ENCODE results near the gene MAP3K20. TPM values are rescaled to one million over a fixed set of nuclear protein-coding genes. Genes with fewer than 3 reads are reported as not detected.
"Not testable (repeated sequence)": the region's sequence is repeated elsewhere in the genome, so short reads cannot be mapped to it uniquely, and the experiment has no call there.

MAP3K20 gene
- total RNA-seq: 10 to 100 TPM in 1 of 2 donors, 1 to 10 TPM in 1; 6.7 to 30.3 TPM
- long read RNA-seq, full-length matches to known transcripts: 5 of 11 reads
- long read RNA-seq, partial matches to known transcripts: 2 of 11 reads
- long read RNA-seq, other reads (novel, unspliced or antisense): 4 of 11 reads

DNA sequence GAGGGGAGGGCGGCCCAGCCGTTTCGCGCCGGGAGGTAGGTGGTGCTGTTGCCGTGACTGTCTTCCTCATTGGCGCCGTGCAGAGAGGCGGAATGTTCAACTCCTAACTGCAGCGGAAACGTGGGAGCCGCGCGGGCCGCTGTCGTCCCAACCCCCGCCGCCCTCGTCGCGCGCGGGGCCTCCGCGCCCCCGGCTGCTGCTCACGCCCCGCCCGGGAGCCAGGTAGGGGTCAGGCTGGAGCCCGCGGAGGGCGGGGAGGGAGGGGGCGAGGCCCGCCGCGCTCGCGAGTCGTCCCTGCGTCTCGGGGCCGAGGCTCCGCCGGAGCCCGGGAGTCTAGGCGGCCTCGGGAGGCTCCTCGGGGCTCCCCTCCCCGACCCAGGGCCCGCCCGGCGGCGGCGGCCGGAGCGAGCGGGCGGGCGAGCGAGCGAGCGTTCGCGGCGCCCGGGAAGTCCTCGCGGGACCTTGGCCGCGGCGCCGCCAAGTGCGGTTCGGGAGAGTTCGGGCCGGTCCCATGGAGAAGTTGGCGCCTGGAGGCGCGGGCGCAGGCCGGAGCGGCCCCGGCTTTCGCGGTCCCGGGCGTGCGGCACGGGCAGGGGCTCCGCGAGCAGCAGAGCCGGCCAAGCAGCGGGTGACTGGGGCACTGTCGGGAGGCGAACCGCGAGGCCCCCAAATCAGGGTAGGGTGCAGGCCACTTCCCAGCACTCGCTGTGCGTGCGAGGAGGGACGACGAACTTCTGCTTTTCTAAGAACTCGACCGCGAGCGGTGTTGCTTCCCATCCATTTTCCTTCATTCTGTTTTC lies at the start of gene MAP3K20:
TSS of gene MAP3K20 (plus strand) at position 66 of the 800 bp plus-strand sequence. CDS start 15,186 bp downstream, outside the sequence.
- intact Hi-C loops (cut with DNase I, micrococcal nuclease): no loop called here

DNA sequence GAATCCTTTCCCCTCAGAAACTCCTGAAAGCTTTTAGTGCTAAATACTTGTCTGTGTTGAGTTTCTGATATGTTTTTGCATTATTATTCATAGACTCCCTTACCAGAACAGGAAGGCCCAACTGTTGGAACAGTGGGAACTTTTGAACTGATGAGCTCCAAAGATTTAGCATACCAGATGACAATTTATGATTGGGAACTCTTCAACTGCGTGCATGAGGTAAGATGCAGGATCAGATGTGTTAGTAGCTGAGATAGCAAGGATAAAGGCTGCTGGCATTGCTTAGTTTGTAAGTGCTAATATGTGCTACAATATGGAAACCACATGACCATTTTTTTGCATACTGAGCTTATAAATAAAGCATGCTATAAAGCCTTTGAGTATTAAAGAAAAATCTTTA lies 49.2 kb upstream of the MAP3K20 start:
- no peak for DNase-seq
- no peak for ATAC-seq
- intact Hi-C loops (cut with DNase I, micrococcal nuclease): loop anchor here (5.0 kb wide), 1 partner anchor 186 kb away; no protein-coding TSS in a partner anchor

More for the DNA sequence above, at the start of gene MAP3K20:
- DNase-seq (peak; percentile 75), ATAC-seq (peak; percentile 88)

DNA sequence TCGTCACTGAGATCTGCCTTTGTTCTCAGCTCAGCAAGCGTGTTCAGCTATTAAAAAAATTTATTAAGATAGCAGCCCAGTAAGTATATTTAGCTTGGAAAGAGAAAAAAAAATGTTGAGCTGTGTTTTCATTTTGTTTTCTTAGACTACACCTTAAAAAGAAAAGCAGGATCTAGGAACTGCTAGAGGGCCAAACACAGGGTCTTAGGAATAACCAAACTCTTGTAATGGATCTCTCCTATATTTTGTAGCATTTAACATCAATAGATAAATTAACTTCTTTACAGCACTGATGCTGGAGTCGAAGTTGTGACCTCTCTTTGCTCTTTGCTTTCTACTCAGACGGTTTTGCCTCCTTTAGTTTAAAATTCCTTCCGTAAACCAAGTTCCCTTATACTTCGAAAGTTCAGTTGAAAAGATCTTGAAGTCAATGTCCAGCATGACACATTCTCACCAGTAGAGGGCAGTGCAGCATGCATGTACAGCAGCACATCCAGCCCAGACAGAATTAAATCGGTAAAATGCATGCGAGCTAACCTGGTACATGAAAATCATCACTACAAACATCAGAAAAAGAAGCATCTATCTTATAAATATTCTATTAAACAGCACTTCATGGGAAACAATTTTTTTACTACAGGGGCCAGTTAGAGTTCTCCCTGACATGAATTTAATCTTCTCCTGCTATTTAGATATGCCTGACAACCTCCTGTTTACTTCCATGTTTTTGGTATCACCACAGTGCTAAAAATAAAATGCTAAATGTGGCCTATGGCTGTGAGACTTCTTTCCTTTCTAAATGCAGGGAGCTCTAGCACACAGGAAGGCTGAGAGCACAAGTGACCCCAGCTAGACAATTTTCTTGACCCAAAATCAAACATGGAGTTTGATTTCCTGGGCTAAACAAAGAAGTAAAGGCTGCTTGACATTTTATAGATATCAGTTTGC lies 48.2 kb upstream of the MAP3K20 start:
- DNase-seq (peak; percentile 69 to 89), ATAC-seq (peak; percentile 74)
- intact Hi-C loops (cut with DNase I, micrococcal nuclease): loop anchor here (5.0 kb wide), 1 partner anchor 185 kb away; no protein-coding TSS in a partner anchor

DNA sequence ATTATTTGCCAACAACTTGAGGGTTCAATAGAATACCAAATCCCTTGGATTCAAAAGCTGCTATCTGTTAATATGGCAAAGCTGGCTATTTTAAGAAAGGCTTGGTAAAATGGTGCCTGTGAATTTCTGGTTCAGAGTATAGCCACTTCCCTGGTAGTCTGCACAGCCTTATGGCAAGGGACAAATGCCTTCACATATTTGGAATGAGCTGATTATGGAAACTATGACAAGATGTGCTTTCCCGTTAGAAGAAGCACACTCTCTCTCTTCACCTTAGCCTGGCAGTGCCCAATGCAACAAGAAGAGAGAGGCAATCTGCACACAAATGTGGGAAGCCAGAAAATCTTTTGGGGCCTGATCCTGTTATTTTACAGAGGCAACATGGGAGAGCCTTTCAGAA lies 47.5 kb upstream of the MAP3K20 start:
- intact Hi-C loops (cut with DNase I, micrococcal nuclease): loop anchor here (5.0 kb wide), 1 partner anchor 184 kb away; no protein-coding TSS in a partner anchor
- ATAC-seq (peak; percentile 11), DNase-seq (no peak)

DNA sequence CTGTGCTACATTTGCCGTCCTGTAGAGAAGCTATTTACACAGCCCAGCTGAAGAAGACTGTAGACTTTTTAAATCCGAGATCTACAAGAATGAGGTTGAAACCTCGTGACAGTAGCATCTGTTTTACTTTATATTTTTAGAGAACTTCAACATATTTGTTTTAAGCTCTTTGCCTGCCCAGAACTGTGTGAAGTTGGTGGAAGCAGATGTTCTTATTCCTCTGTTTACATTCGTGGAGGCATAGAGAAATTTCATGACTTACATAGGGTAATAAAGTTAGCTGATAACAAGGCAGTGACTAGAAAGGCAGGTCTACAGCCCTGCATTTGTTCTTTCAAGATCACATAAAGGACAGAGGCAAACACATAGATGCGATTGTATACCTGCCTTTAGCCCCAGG lies 47.0 kb upstream of the MAP3K20 start:
- ATAC-seq (peak; percentile 95), DNase-seq (no peak)
- intact Hi-C loops (cut with DNase I, micrococcal nuclease): loop anchor here (5.0 kb wide), 1 partner anchor 184 kb away; no protein-coding TSS in a partner anchor

DNA sequence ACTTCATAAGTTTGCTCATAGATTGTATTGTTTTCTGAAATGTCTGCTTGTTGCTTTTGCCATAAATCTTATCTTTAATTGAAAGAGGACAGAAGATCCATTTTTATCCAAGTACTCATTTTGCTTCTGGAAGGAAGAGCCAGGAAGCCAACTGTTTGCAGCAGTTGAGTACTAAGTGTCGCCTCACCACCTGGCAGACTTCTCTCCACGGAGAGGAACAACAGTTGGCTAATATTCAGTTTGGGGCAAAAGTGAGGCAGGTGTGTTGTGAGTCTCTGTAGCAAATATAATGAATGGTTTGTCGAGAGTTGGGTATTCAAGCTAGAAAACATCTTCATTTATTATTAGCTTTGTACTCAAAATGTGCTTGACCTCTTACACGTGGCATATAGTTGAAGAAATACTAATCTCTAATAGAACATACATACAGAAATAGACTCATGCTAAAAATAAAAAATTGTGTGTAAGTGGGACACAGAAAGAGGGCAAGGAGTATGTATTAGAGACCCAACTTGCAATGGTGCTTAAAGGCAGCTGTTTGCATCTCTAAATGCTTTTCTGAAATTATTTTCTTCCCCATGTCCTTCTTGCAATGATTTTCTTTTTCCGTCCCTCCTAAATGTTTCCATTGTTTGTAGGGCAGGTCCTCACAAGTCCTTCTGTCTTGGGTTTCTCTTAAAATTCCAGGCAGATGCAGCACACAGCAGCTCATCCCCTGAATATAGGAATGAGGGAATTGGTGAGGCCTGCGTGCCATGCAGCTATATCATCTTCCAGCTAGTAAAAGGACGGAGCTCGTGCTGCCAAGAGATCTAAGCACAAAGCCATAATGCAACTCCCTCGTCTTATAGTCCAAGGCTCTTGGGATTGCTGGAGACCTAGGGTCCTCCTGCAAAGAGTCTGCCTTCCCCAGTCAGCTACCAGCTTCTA lies 44.8 kb upstream of the MAP3K20 start:
- ATAC-seq (no peak), DNase-seq (no peak)
- intact Hi-C loops (cut with DNase I, micrococcal nuclease): no loop called here

DNA sequence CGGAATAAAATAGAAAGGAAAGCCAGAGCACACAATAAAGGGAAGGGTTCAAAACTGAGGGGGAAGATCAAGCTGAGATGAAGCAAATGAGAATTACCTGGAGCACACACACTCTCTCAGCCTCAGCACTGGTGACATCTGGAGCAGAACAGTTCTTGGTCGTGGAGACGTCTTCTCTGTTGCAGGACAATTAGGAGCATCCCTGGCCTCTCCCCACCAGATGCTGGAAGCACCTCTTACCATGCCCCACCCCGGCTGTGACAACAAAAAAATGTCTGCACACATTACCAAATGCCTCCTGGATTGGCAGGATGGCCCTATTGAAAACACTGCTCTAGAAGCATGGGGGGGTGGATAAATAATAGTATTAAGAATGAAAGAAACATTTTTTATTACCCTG lies 43.6 kb upstream of the MAP3K20 start:
- DNase-seq: no peak
- intact Hi-C loops (cut with DNase I, micrococcal nuclease): no loop called here
- no peak for ATAC-seq

DNA sequence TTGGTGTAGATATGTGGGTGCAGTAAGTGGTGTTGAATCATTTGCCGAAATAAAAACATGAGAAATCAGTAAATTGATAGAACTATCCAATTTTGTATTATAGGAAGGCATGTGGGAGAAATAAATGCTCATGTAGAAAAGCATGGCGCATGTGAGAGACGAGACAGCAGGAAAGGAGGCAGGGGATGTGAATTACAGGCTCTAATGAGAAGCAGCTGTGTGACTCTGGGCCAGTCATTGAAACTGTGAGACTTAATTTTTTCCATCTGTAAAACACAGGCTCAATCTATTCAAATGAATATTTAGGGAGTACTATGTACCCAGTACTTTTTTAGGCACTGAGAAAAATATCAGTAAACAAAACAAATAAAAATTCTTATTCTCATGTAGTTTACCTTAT lies 42.6 kb upstream of the MAP3K20 start:
- ATAC-seq (no peak), DNase-seq (no peak)
- intact Hi-C loops (cut with DNase I, micrococcal nuclease): no loop called here

DNA sequence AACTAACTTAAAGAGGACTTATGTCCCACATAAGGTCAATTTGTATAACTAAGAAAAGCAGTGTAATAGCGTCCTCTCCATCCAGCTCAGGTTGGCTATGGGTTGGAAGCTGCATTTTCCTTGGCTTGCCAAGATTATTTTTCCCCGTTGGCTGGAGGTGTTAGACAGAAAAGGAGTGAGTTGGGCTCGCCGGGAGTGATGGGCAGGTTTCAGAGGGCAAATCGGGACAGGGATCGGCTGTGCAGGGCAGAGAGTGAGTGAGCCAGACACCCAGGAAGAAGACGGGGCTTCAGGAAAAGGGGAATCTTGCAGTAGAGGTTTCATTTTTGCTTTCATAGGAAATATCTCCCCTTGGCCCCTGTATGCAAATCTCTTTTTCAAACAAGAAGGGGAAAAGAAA lies 41.5 kb upstream of the MAP3K20 start:
- no peak for ATAC-seq
- intact Hi-C loops (cut with DNase I, micrococcal nuclease): no loop called here
- DNase-seq: no peak

DNA sequence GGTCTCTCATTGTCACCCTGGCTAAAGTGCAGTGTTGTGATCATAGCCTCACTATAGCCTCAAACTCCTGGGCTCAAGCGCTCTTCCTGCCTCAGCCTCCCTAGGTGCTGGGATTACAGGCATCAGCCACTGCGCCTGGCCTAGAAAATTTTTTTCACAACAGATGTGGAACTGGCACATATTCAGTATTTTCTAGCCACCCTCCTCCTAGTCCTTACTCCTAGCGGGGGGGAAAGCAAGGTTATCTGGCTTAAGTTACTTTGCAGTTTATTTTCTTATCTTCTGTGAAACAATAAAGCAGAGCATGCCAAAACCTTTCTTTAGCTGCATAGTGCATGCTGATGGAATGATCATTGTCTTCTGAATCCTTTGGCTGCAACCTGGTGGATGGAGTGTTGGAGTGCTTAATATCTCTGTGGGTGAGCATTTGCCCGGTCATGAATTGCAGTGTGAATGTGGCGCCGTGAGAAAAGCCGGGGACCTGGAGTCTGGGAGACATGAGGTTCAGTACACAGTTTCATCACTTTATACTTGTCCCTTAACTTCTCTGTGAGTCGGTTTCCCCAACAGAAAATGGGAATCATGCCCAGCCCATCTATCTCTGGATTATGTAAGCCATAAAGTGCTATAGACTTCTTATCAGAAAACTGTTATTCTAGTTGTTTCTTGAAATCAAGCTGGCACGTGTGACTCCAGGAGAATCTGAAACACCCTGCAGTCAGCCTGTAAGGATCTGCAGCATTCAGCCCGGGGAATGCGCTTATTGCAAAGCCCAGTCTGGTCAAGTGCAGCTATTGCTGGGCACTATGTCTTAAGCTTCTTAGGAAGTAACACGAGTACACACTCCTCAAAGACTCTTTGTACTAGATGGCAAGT lies 38.2 kb upstream of the MAP3K20 start:
- intact Hi-C loops (cut with DNase I, micrococcal nuclease): no loop called here
- ATAC-seq (peak; percentile 62), DNase-seq (no peak)

DNA sequence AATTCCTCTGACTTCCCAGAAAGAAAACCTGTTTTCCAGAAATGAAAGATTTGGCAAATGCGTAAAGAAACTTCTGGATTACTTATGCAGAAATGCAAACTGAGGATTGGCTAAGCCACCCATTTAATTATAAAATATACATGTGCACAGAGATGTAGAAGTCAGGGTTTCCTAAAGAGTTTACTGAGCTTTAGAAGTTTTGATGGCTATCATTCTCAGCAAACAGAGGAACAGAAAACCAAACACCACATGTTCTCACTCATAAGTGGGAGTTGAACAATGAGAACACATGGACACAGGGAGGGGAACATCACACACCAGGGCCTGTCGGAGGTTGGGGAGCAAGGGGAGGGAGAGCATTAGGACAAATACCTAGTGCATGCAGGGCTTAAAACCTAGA lies 37.4 kb upstream of the MAP3K20 start:
- DNase-seq; intact Hi-C loops (cut with DNase I, micrococcal nuclease); ATAC-seq: not testable (repeated sequence)

DNA sequence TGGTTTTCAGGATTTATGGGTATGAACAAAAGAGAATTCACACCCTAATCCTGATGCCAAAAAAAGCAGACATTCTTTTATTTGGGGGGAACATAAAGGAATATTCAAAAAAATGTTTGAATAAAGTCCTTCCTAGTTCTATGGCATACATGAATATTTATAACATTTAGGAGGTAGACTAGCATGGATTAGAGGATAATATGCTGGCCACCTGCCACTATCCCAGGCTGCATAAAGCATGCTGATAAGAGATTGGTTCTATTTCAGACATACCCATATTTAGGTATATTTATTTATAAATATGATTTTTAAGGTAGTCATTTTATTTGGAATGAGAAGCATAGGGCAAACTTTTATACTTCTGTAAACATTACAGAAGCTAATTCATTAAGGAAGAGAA lies 34.9 kb upstream of the MAP3K20 start:
- ATAC-seq: no peak
- intact Hi-C loops (cut with DNase I, micrococcal nuclease): no loop called here

DNA sequence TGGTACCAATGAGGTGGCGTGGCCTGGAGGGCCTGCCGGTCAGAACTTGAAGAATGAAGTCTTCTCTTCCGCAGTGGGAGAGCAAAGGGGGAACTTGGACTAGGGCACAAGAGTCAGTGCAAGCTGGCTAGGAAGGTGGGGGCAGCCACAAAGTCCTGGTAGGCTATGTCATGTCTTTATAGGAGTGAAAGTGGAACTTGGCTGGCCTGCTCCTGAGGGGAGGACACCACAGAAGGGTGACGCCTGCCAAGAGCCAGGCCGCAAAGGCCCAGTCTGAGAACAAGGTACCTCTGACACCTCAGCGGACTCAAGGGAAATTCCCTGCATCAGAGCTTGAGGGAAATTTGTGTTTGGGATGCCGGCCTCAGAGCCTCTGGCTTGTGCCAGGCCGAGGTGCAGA lies 32.2 kb upstream of the MAP3K20 start:
- intact Hi-C loops (cut with DNase I, micrococcal nuclease): no loop called here
- DNase-seq: peak in 1 of 2 donors; percentile 29
- ATAC-seq: no peak

More for the DNA sequence above, 34.9 kb upstream of the MAP3K20 start:
- no peak for DNase-seq

DNA sequence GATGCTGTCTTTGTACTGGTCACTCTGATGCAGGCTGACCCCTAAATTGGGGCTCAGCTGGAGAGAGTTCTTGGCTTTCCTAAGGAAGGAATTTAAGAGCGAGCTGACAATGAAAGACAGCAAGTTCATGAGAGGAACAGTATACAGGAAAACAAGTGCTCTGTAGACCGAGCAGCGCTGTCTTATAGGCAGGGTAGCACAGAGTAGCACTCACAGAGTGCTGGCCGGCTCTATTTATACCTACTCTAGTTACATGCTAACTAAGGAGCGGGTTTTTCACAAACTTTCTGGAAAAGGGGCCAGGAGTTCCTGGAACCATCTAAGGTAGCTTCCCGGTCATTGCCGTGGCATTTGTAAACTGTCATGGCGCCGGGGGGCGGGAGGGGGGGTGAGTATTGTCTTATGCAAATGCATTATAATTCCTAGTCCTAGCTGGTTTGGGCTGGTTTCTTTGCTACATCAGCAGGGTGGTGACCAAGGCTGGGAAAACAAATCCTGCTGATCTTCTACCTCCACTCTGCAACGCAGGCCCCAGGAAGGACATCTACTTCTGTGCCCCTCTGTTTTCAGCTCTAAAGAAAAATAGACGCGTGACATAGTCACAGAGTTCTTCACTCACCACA lies 31.6 kb upstream of the MAP3K20 start:
- DNase-seq (no peak), ATAC-seq (no peak)
- intact Hi-C loops (cut with DNase I, micrococcal nuclease): no loop called here

DNA sequence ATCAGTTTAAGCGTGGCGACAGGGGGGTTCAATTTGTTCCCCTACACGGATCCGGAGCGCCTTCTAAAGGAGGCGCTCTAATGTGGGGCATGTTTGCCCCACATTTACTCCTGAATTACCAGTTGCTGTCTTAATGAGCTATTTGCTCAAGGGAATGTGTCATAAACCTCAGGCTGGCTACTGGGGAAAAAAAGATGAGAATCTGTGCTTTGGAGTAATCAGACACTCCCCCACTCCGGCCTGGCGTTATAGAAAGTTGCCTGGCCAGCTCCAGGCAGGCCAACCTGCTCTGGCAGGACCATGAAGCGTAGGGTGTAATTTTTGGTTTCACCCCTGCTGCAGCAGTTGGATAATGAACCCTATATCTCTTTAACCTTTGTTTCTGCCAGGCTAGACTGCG lies 31.0 kb upstream of the MAP3K20 start:
- no peak for DNase-seq
- intact Hi-C loops (cut with DNase I, micrococcal nuclease): no loop called here
- ATAC-seq: no peak

DNA sequence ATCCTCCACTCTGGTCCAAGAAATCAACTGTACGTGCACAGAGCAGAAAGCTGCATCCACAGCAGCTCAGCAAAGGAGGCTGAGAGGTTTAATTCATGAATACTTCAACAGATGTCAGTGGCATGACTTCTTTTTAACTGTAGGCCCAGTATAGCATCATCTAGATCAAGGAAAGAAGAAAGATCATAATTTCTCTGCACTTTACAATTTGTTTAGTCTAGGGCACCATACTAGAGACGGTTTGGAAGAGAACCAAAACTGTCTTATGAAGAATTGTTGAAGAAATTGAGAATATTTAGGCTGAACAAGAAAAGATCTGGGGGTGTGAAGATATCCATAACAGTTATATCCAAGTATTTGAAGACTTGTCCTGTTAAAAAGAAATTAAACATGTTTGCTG lies 30.5 kb upstream of the MAP3K20 start:
- no peak for ATAC-seq
- intact Hi-C loops (cut with DNase I, micrococcal nuclease): no loop called here
- DNase-seq: no peak

DNA sequence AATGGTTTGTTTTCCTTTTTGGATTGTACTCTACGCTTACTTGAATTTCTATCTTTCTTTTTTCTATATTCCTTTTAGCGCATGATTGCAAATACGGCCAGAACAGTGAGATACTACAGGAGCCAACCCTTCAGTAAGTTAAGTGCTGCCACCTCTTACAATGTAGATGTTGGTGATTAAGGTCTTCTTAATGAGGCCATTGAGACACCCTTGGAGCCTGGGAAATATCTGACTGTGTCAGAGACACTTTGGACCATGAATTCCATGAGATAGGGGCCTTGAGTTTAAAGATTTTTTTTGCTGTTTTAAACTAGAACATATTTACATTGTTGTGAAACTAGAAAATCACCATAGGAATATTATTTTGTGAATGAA lies 27.1 kb upstream of the MAP3K20 start:
- peak; percentile 15 for ATAC-seq
- no peak for DNase-seq
- intact Hi-C loops (cut with DNase I, micrococcal nuclease): no loop called here
